Neural progenitor cell (in vitro differentiated cells): ENCODE results near the gene GAB2. TPM values are rescaled to one million over a fixed set of nuclear protein-coding genes. Genes with fewer than 3 reads are reported as not detected.

Experiments
- DNase-seq: peaks from one replicate; pipeline ENCODE4 v3.0.0-alpha.2; 2016; ENCODE audit warnings: low spot score
- H2AFZ ChIP-seq: fragments of 200-600 bp; sonication (generic); replicated peaks from 2 replicates; pipeline ENCODE4 v1.6.1; 2016; ENCODE audit warnings: antibody characterized with exemption
- H3F3A ChIP-seq: fragments of 200-600 bp; sonication (generic); 2 replicates; pipeline ENCODE4 v1.6.1; 2016; ENCODE audit warnings: antibody characterized with exemption, low read depth
- H3K27ac ChIP-seq: fragments of 200-600 bp; sonication (generic); 2 replicates; pipeline ENCODE4 v1.5.1; 2016; ENCODE audit warnings: mild to moderate bottlenecking
- H3K27me3 ChIP-seq: fragments of 200-600 bp; sonication (generic); 2 replicates; pipeline ENCODE4 v1.6.1; 2016; ENCODE audit warnings: mild to moderate bottlenecking, moderate library complexity
- H3K36me3 ChIP-seq: fragments of 200-600 bp; sonication (generic); 2 replicates; pipeline ENCODE4 v1.5.1; 2016
- H3K4me1 ChIP-seq: fragments of 200-600 bp; sonication (generic); 2 replicates; pipeline ENCODE4 v1.6.1; 2016; ENCODE audit warnings: mixed run types
- H3K4me2 ChIP-seq: fragments of 200-600 bp; sonication (generic); 2 replicates; pipeline ENCODE4 v1.6.1; 2016
- H3K4me3 ChIP-seq: fragments of 200-600 bp; sonication (generic); 2 replicates; pipeline ENCODE4 v1.5.1; 2016
- H3K79me2 ChIP-seq: fragments of 200-600 bp; sonication (generic); 2 replicates; pipeline ENCODE4 v1.6.1; 2016; ENCODE audit warnings: low read depth
- H3K9ac ChIP-seq: fragments of 200-600 bp; sonication (generic); 2 replicates; pipeline ENCODE4 v1.6.1; 2016
- H3K9me3 ChIP-seq: fragments of 200-600 bp; sonication (generic); 2 replicates; pipeline ENCODE4 v1.5.1; 2016; ENCODE audit warnings: low read depth
- H4K20me1 ChIP-seq: fragments of 200-600 bp; sonication (generic); 2 replicates; pipeline ENCODE4 v1.6.1; 2016; ENCODE audit warnings: low read depth
- H3K27ac Mint-ChIP-seq: 3 replicates; pipeline ENCODE4 v1.8.0; 2021; ENCODE audit warnings: mixed read lengths
- H3K27me3 Mint-ChIP-seq: 2 replicates; pipeline ENCODE4 v1.8.0; 2022; ENCODE audit warnings: low read depth, mild to moderate bottlenecking, inconsistent platforms, moderate library complexity, mixed read lengths; ENCODE audit not compliant: insufficient read depth
- H3K36me3 Mint-ChIP-seq: 3 replicates; pipeline ENCODE4 v1.8.0; 2021; ENCODE audit warnings: mixed read lengths
- H3K4me1 Mint-ChIP-seq: 3 replicates; pipeline ENCODE4 v1.8.0; 2021; ENCODE audit warnings: mixed read lengths
- H3K4me3 Mint-ChIP-seq: 3 replicates; pipeline ENCODE4 v1.8.0; 2021; ENCODE audit warnings: mild to moderate bottlenecking, moderate library complexity, mixed read lengths
- H3K9me3 Mint-ChIP-seq: 3 replicates; pipeline ENCODE4 v1.8.0; 2020; ENCODE audit warnings: mixed read lengths
- CTCF ChIP-seq: fragments of 200-600 bp; sonication (generic); IDR thresholded peaks from 2 replicates; pipeline ENCODE4 v1.5.1; 2017; ENCODE audit warnings: antibody characterized with exemption, mild to moderate bottlenecking
- EZH2 ChIP-seq: fragments of 200-600 bp; sonication (generic); IDR thresholded peaks from 2 replicates; pipeline ENCODE4 v1.6.1; 2017; ENCODE audit warnings: antibody characterized with exemption, mild to moderate bottlenecking, moderate library complexity
- EZH2phosphoT487 ChIP-seq: fragments of 200-600 bp; sonication (generic); IDR thresholded peaks from 2 replicates; pipeline ENCODE4 v1.6.1; 2017; ENCODE audit warnings: antibody characterized with exemption
- total RNA-seq: library from RNA; depleted of rRNA; stranded (reverse); fragments of >200 nt; gene quantifications from 2 replicates; pipeline ENCODE4 v1.2.3, GENCODE V29; 2015; ENCODE audit warnings: low replicate concordance

The GAB2 gene
- total RNA-seq, 1 donor from 2014 or later = 11.1 TPM

GRCh38 chr11:78325274-78325781, 92.3 kb downstream of the GAB2 start:
- H3K4me3 Mint-ChIP-seq = no peak overlapping the region
- no peak overlapping the region for H3K9ac ChIP-seq

GRCh38 chr11:78323363-78323762, 94.3 kb downstream of the GAB2 start:
- H3K4me3 ChIP-seq = no peak overlapping the region
- no peaks in the 10 kb centered on the region for H3K36me3 Mint-ChIP-seq
- no peak overlapping the region for H3K27ac ChIP-seq
- no peaks in the 10 kb centered on the region for H3K36me3 ChIP-seq
- no peak overlapping the region for H3K4me3 Mint-ChIP-seq
- H3K9me3 ChIP-seq = no peaks in the 10 kb centered on the region
- H3K79me2 ChIP-seq = peaks cover 39% of the 10 kb centered on the region
- H3K27ac Mint-ChIP-seq = no peak overlapping the region
- H3K4me2 ChIP-seq = no peak overlapping the region
- no peak overlapping the region for H3K9ac ChIP-seq
- H3K4me1 Mint-ChIP-seq = peaks cover 14% of the 10 kb centered on the region
- H3F3A ChIP-seq = peaks cover 12% of the 10 kb centered on the region
- H3K9me3 Mint-ChIP-seq = peaks cover 3% of the 10 kb centered on the region
- DNase-seq = no peak
- H3K4me1 ChIP-seq = peaks cover 13% of the 10 kb centered on the region
- TF ChIP-seq EZH2 (no peak), CTCF (no peak), EZH2phosphoT487 (no peak)
- no peak overlapping the region for H2AFZ ChIP-seq
- no peaks in the 10 kb centered on the region for H4K20me1 ChIP-seq
- no peaks in the 10 kb centered on the region for H3K27me3 Mint-ChIP-seq
- no peaks in the 10 kb centered on the region for H3K27me3 ChIP-seq

More at GRCh38 chr11:78325274-78325781, 92.3 kb downstream of the GAB2 start:
- no peaks in the 10 kb centered on the region for H3K36me3 Mint-ChIP-seq
- no peaks in the 10 kb centered on the region for H3K9me3 ChIP-seq
- no peaks in the 10 kb centered on the region for H3K27me3 Mint-ChIP-seq
- no peak for TF ChIP-seq EZH2
- no peak for TF ChIP-seq CTCF
- TF ChIP-seq EZH2phosphoT487 = no peak
- no peak for DNase-seq
- H3K36me3 ChIP-seq = no peaks in the 10 kb centered on the region
- no peak overlapping the region for H3K27ac ChIP-seq
- no peaks in the 10 kb centered on the region for H3K4me1 ChIP-seq
- no peak overlapping the region for H2AFZ ChIP-seq
- H3K27me3 ChIP-seq = no peaks in the 10 kb centered on the region
- H4K20me1 ChIP-seq = no peaks in the 10 kb centered on the region
- H3K27ac Mint-ChIP-seq = no peak overlapping the region
- H3K79me2 ChIP-seq = peaks cover 30% of the 10 kb centered on the region
- H3K9me3 Mint-ChIP-seq = peaks cover 3% of the 10 kb centered on the region
- no peaks in the 10 kb centered on the region for H3F3A ChIP-seq
- H3K4me3 ChIP-seq = no peak overlapping the region
- H3K4me2 ChIP-seq = no peak overlapping the region
- peaks cover under 1% of the 10 kb centered on the region for H3K4me1 Mint-ChIP-seq

- Mint-ChIP-seq H3K4me1 (peaks cover 26% of the 10 kb centered on the region), H3K4me3 (no peak overlapping the region), H3K36me3 (no peaks in the 10 kb centered on the region), H3K9me3 (peaks cover 5% of the 10 kb centered on the region), H3K27ac (peak overlapping the region; percentile 67), H3K27me3 (no peaks in the 10 kb centered on the region)
- Histone ChIP-seq H3K9me3 (no peaks in the 10 kb centered on the region), H3K9ac (no peak overlapping the region), H4K20me1 (peaks cover 10% of the 10 kb centered on the region), H3K27ac (peak overlapping the region; percentile 69), H3K79me2 (peaks cover 50% of the 10 kb centered on the region), H3F3A (peaks cover 19% of the 10 kb centered on the region), H3K27me3 (no peaks in the 10 kb centered on the region), H3K4me3 (no peak overlapping the region), H3K36me3 (no peaks in the 10 kb centered on the region), H3K4me2 (peak overlapping the region; percentile 25), H3K4me1 (peaks cover 30% of the 10 kb centered on the region), H2AFZ (no peak overlapping the region)
- TF ChIP-seq EZH2phosphoT487 (no peak), CTCF (no peak), EZH2 (no peak)
- no peak for DNase-seq
Measured at GRCh38 chr11:78319453-78319955, 98.1 kb downstream of the GAB2 start.
